Body of pancreas (tissue), 4 donors: Measurements from ENCODE around the gene TPD52L3.

Experiments
- CTCF ChIP-seq, 7 experiments: fragments of 450-650 bp in 4 of 7; fragments of 200-600 bp in 3 of 7; sonication (generic) in 3 of 7; IDR thresholded peaks; one replicate each; pipeline ENCODE4 v1.5.1; 2016 to 2019; ENCODE audit warnings: antibody characterized with exemption in 7 of 7
- POLR2A ChIP-seq, 3 donors: fragments of 450-650 bp; IDR thresholded peaks; one replicate each; pipeline ENCODE4 v1.6.1; 2016; ENCODE audit warnings: antibody characterized with exemption in 3 of 3, mild to moderate bottlenecking in 2 of 3

- TF ChIP-seq POLR2A (IDR thresholded peaks at IDR 0.05) = no peak
- no peak for TF ChIP-seq CTCF (IDR thresholded peaks at IDR 0.05)
Measured at GRCh38 chr9:6307551-6308096, 20.6 kb upstream of the TPD52L3 start.
